PC-9 (cell line): Measurements from ENCODE around the gene IQSEC3. TPM values are rescaled to one million over a fixed set of nuclear protein-coding genes. Genes with fewer than 3 reads are reported as not detected.
A peak's percentile ranks its signal among the peaks of the same experiment; 100 is the strongest.

Experiments
- BruUV-seq: library from RNA; stranded (reverse); fragments of 400-500 nt; replicated peaks from 2 replicates; lab custom pipeline; 2021; lab: Mats Ljungman, UMichigan
- CTCF ChIA-PET: fragments of 300-600 bp; sonication (Branson Sonifier 250); formaldehyde crosslinking; loops from one replicate; lab custom pipeline; 2022; ENCODE audit warnings: antibody characterized with exemption; lab: Charles Lee
- POLR2A ChIA-PET: fragments of 300-600 bp; sonication (Branson Sonifier 250); formaldehyde crosslinking; loops from one replicate; lab custom pipeline; 2022; ENCODE audit warnings: antibody characterized with exemption; ENCODE audit not compliant: unreplicated experiment; lab: Charles Lee
- DNase-seq, 2 experiments: peaks; one replicate each; pipeline versions ENCODE4 v3.0.0 to v3.0.0-alpha.2; 2015 to 2022; ENCODE audit warnings: mixed read lengths in 1 of 2
- H2AFZ ChIP-seq: fragments of 200-600 bp; sonication (generic); 2 replicates; pipeline ENCODE4 v1.8.1; 2017; ENCODE audit warnings: antibody characterized with exemption
- H3F3A ChIP-seq: fragments of 200-600 bp; sonication (generic); 2 replicates; pipeline ENCODE4 v1.8.1; 2017; ENCODE audit warnings: antibody characterized with exemption, mild to moderate bottlenecking, low read depth; ENCODE audit not compliant: insufficient read depth
- H3K27ac ChIP-seq: fragments of 200-600 bp; sonication (generic); 2 replicates; pipeline ENCODE4 v1.6.1; 2016; ENCODE audit warnings: mixed run types
- H3K27me3 ChIP-seq: fragments of 200-600 bp; sonication (generic); 2 replicates; pipeline ENCODE4 v1.6.1; 2016; ENCODE audit warnings: low read depth, mixed run types; ENCODE audit not compliant: insufficient read depth
- H3K36me3 ChIP-seq: fragments of 200-600 bp; sonication (generic); 2 replicates; pipeline ENCODE4 v1.6.1; 2016; ENCODE audit warnings: low read depth, mixed run types
- H3K4me1 ChIP-seq: fragments of 200-600 bp; sonication (generic); replicated peaks from 2 replicates; pipeline ENCODE4 v1.6.1; 2016; ENCODE audit warnings: mixed run types; ENCODE audit not compliant: insufficient read depth
- H3K4me2 ChIP-seq: fragments of 200-600 bp; sonication (generic); 2 replicates; pipeline ENCODE4 v1.6.1; 2017; ENCODE audit warnings: mixed run types
- H3K4me3 ChIP-seq: fragments of 200-600 bp; sonication (generic); 2 replicates; pipeline ENCODE4 v1.6.1; 2016; ENCODE audit warnings: mixed run types
- H3K79me2 ChIP-seq: fragments of 200-600 bp; sonication (generic); 2 replicates; pipeline ENCODE4 v1.6.1; 2017; ENCODE audit warnings: low read depth, mixed run types
- H3K9me2 ChIP-seq: fragments of 200-600 bp; sonication (generic); 2 replicates; pipeline ENCODE4 v1.8.1; 2017; ENCODE audit warnings: mild to moderate bottlenecking; ENCODE audit not compliant: insufficient read depth
- H3K9me3 ChIP-seq: fragments of 200-600 bp; sonication (generic); 2 replicates; pipeline ENCODE4 v1.8.1; 2016; ENCODE audit warnings: low read depth; ENCODE audit not compliant: insufficient read depth
- H4K20me1 ChIP-seq: fragments of 200-600 bp; sonication (generic); 2 replicates; pipeline ENCODE4 v1.8.1; 2017; ENCODE audit not compliant: insufficient read depth
- EZH2 ChIP-seq: fragments of 200-600 bp; sonication (generic); IDR thresholded peaks from 2 replicates; pipeline ENCODE4 v1.8.0; 2017; ENCODE audit warnings: antibody characterized with exemption, low read depth
- intact Hi-C: fragments of 100-400 bp; cut with micrococcal nuclease; formaldehyde crosslinking; loops from one replicate; pipeline ENCODE4 v1.10.0; 2022; ENCODE audit not compliant: unreplicated experiment
- total RNA-seq: library from RNA; stranded (reverse); gene quantifications from 2 replicates; pipeline ENCODE4 v1.2.3, GENCODE V29; 2021
- TF ChIP-seq, protein P1 (sequence below): fragments of 200-600 bp; sonication (generic); conservative IDR thresholded peaks from 2 replicates; pipeline ENCODE4 v1.6.1; 2017; ENCODE audit warnings: mixed run types, antibody characterized with exemption, mild to moderate bottlenecking, moderate library complexity

The IQSEC3 gene
- total RNA-seq, 1 experiment from 2014 or later, result not detected

DNA sequence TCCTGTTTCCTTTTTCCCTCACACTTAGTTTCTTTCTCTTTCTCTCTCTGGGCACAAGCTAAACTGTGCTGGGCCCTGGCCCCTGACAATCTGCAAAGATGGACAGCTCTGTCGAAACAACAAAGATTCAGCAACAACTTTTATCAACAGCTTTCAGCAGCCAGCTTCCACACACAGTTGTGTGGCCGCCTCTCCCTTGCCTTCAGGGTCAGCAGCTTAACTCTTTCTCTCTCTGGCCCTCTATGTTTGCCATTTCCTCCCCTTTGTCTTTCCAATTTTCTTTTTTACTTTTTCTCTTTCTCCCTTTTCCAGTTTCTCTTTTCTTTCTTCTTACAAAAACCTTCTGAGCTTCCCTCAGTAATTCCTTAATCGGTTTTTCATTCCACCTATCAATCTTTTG, 43.3 kb downstream of the IQSEC3 start:
- no peak overlapping the region for H3K4me2 ChIP-seq
- ChIA-PET CTCF (no interaction called here), POLR2A (no interaction called here)
- TF ChIP-seq, protein P1, sequence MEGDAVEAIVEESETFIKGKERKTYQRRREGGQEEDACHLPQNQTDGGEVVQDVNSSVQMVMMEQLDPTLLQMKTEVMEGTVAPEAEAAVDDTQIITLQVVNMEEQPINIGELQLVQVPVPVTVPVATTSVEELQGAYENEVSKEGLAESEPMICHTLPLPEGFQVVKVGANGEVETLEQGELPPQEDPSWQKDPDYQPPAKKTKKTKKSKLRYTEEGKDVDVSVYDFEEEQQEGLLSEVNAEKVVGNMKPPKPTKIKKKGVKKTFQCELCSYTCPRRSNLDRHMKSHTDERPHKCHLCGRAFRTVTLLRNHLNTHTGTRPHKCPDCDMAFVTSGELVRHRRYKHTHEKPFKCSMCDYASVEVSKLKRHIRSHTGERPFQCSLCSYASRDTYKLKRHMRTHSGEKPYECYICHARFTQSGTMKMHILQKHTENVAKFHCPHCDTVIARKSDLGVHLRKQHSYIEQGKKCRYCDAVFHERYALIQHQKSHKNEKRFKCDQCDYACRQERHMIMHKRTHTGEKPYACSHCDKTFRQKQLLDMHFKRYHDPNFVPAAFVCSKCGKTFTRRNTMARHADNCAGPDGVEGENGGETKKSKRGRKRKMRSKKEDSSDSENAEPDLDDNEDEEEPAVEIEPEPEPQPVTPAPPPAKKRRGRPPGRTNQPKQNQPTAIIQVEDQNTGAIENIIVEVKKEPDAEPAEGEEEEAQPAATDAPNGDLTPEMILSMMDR, result no peak
- no peak for TF ChIP-seq EZH2
- H4K20me1 ChIP-seq, result no peaks in the 10 kb centered on the region
- no peak overlapping the region for H3K4me3 ChIP-seq
- H3K27ac ChIP-seq, result no peak overlapping the region
- BruUV-seq, result no TSS peak
- H3K4me1 ChIP-seq, result 0 out of 2 replicates have a peak, but pooled peaks cover 4% of the 10 kb centered on the region
- H3F3A ChIP-seq, result no peaks in the 10 kb centered on the region
- H3K79me2 ChIP-seq, result no peaks in the 10 kb centered on the region
- H3K27me3 ChIP-seq, result peaks cover 53% of the 10 kb centered on the region
- no peaks in the 10 kb centered on the region for H3K9me2 ChIP-seq
- no peaks in the 10 kb centered on the region for H3K36me3 ChIP-seq
- no peak overlapping the region for H2AFZ ChIP-seq
- DNase-seq, result no peak
- no peaks in the 10 kb centered on the region for H3K9me3 ChIP-seq
- intact Hi-C loops, result no loop called here

DNA sequence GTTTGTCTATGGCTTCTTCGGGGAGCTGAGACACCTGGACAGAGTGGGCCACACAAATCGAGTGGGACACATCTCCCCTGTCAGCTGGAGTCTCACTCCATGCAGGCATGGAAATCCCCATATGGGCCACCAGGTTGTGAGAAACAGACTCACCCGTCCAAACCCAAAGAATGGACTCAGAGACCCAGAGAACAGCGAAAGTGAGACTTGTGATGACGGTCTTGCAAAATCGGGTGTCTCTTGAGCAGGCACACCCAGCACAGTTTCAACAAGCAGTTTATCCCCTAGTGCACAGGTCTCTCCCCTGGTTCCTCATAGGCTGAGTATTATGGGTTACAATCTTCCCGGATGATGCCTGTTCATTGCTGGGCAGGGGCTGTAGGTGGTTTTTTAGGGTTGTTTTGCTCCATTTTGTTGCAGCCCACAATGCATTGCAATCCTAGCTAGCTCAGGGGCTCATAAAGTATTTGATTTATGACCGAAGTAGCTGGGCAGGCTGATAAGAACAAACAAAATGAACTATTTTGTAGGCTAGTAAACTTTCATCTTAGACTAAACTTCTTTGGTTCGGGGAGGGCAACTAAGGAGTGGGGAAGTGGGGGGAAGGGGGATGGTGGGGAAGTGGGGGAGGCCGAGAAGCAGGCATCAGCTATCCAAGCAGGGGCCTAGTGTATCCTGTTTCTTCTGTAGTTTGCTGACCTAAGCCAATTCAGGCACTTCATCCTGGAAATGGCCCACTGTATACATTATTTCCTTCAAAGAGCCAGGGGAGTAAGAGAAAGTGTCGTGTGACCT, 45.3 kb downstream of the IQSEC3 start:
- intact Hi-C loops, result no loop called here
- Histone ChIP-seq H4K20me1 (no peaks in the 10 kb centered on the region), H3F3A (no peaks in the 10 kb centered on the region), H3K9me2 (no peaks in the 10 kb centered on the region), H3K36me3 (no peaks in the 10 kb centered on the region), H3K27ac (no peak overlapping the region), H3K79me2 (no peaks in the 10 kb centered on the region), H3K4me2 (no peak overlapping the region), H3K4me1 (0 out of 2 replicates have a peak, but pooled peaks cover 4% of the 10 kb centered on the region), H2AFZ (no peak overlapping the region), H3K4me3 (no peak overlapping the region), H3K9me3 (no peaks in the 10 kb centered on the region), H3K27me3 (peaks cover 52% of the 10 kb centered on the region)
- CTCF ChIA-PET, result no interaction called here
- no TSS peak for BruUV-seq
- POLR2A ChIA-PET, result interaction anchor here (0.7 kb wide), 1 partner anchor 26 kb away, joined by 3 read pairs; no protein-coding TSS in a partner anchor
- no peak for DNase-seq
- TF ChIP-seq, protein P1, result no peak
- no peak for TF ChIP-seq EZH2

DNA sequence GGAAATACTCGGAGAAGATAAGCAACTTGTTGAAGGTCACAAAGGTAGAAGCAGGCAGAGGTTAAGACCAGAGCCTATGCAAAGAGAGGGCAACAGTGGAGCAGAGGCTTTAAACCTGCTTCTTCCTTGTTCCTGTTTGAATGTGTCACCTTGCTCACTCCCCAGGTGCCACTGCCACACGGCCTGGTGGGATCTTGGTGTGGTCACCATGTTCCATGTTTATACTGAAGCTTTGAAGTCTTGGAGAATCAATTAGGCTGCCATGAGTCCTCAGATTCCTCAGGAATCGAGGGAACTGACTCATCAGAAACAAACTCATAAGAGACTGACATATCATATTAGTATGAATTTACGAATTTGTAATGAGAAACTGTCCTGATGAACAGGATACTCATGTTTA, 46.8 kb downstream of the IQSEC3 start:
- H3K27me3 ChIP-seq, result peaks cover 65% of the 10 kb centered on the region
- H3K36me3 ChIP-seq, result no peaks in the 10 kb centered on the region
- TF ChIP-seq, protein P1, result no peak
- TF ChIP-seq EZH2, result no peak
- BruUV-seq, result no TSS peak
- H3K4me1 ChIP-seq, result no peaks in the 10 kb centered on the region
- ChIA-PET POLR2A (no interaction called here), CTCF (interaction anchor here (0.8 kb wide), 1 partner anchor 10 kb away, joined by 5 read pairs; no protein-coding TSS in a partner anchor)
- no peaks in the 10 kb centered on the region for H4K20me1 ChIP-seq
- peak in 1 of 2 experiments; percentile 70 for DNase-seq
- no peaks in the 10 kb centered on the region for H3K9me3 ChIP-seq
- intact Hi-C loops, result no loop called here
- no peaks in the 10 kb centered on the region for H3K9me2 ChIP-seq
- H3K4me2 ChIP-seq, result no peak overlapping the region
- H3K79me2 ChIP-seq, result no peaks in the 10 kb centered on the region
- H2AFZ ChIP-seq, result no peak overlapping the region
- H3F3A ChIP-seq, result no peaks in the 10 kb centered on the region
- H3K4me3 ChIP-seq, result no peak overlapping the region
- H3K27ac ChIP-seq, result no peak overlapping the region
